HCT116 (cell line): ENCODE data around the gene CRACR2A. TPM values are rescaled to one million over a fixed set of nuclear protein-coding genes. Genes with fewer than 3 reads are reported as not detected.

ENCODE experiments used
- ATAC-seq: fragments of 200-7000 bp; cut with Tn5 transposase; 2 replicates; pipeline ENCODE4 v1.9.1; 2020; ENCODE audit warnings: mild to moderate bottlenecking, moderate library complexity
- BruUV-seq: library from RNA; stranded (reverse); fragments of 400-500 nt; replicated peaks from 2 replicates; lab custom pipeline; 2021; lab: Mats Ljungman, UMichigan
- CTCF ChIA-PET: fragments of 300-600 bp; sonication (Branson Sonifier 250); formaldehyde crosslinking; loops from one replicate; lab custom pipeline; 2021; ENCODE audit warnings: antibody characterized with exemption; lab: Charles Lee
- POLR2A ChIA-PET: fragments of 300-600, 350-600 bp; sonication (Branson Sonifier 250); formaldehyde crosslinking; loops from one replicate; lab custom pipeline; 2021; ENCODE audit warnings: antibody characterized with exemption; lab: Charles Lee
- RAD21 ChIA-PET, 2 experiments: fragments of 300-600 bp; sonication (Branson Sonifier 250); formaldehyde crosslinking; loops; one replicate each; lab custom pipeline; 2023; ENCODE audit warnings: low total read pairs in 2 of 2; ENCODE audit not compliant: uncharacterized antibody in 2 of 2, unreplicated experiment in 2 of 2, low non-redundant PET in 1 of 2; lab: Charles Lee
- DNase-seq: peaks from one replicate; pipeline ENCODE4 v3.0.0-alpha.2; 2010; ENCODE audit warnings: low read depth, low spot score
- H2AFZ ChIP-seq: fragments of 200-600 bp; shearing (Covaris generic), sonication (generic); 2 replicates; pipeline ENCODE4 v1.6.1; 2017; ENCODE audit warnings: low read depth, mixed run types, mixed read lengths, antibody characterized with exemption, low read length; ENCODE audit not compliant: poor library complexity, severe bottlenecking
- H3K27ac ChIP-seq: 2 replicates; pipeline ENCODE4 v1.5.1; 2012; ENCODE audit warnings: low read depth, low read length
- H3K27me3 ChIP-seq: fragments of 200-600 bp; sonication (generic); 2 replicates; pipeline ENCODE4 v1.6.1; 2016; ENCODE audit warnings: mixed run types, low read length, mixed read lengths; ENCODE audit not compliant: insufficient read depth
- H3K36me3 ChIP-seq, 2 experiments: fragments of 200-500 bp in 1 of 2; fragments of 200-600 bp in 1 of 2; sonication (Bioruptor generic) in 1 of 2; sonication (generic) in 1 of 2; 2 replicates each; pipeline versions ENCODE4 v1.5.1 to v1.6.1; 2014 to 2016; ENCODE audit warnings: low read length in 2 of 2, inconsistent platforms in 1 of 2, mixed read lengths in 1 of 2, mixed run types in 1 of 2; ENCODE audit not compliant: insufficient read depth in 2 of 2, control insufficient read depth in 1 of 2
- H3K4me1 ChIP-seq, 2 experiments: fragments of 200-600 bp in 1 of 2; sonication (generic) in 1 of 2; 2 replicates each; pipeline versions ENCODE4 v1.5.1 to v1.6.1; 2012 to 2017; ENCODE audit warnings: low read length in 2 of 2, inconsistent platforms in 1 of 2, mild to moderate bottlenecking in 1 of 2, mixed read lengths in 1 of 2, mixed run types in 1 of 2, moderate library complexity in 1 of 2; ENCODE audit not compliant: insufficient read depth in 2 of 2, control insufficient read depth in 1 of 2
- H3K4me2 ChIP-seq: fragments of 200-600 bp; sonication (generic); 2 replicates; pipeline ENCODE4 v1.6.1; 2017; ENCODE audit warnings: mixed run types, low read length, mixed read lengths
- H3K4me3 ChIP-seq, 2 experiments: fragments of 200-600 bp in 1 of 2; sonication (generic) in 1 of 2; replicated peaks in 1 of 2; 2 replicates each; pipeline ENCODE4 v1.5.1; 2011 to 2016; ENCODE audit warnings: low read length in 2 of 2, control low read depth in 1 of 2, low read depth in 1 of 2, mild to moderate bottlenecking in 1 of 2, mixed read lengths in 1 of 2, mixed run types in 1 of 2
- H3K79me2 ChIP-seq: fragments of 200-600 bp; sonication (generic); 2 replicates; pipeline ENCODE4 v1.6.1; 2017; ENCODE audit warnings: mild to moderate bottlenecking, mixed run types, low read length, moderate library complexity, mixed read lengths; ENCODE audit not compliant: insufficient read depth
- H3K9ac ChIP-seq: fragments of 200-600 bp; sonication (generic); 2 replicates; pipeline ENCODE4 v1.6.1; 2016; ENCODE audit warnings: low read length, mixed read lengths
- H3K9me2 ChIP-seq: fragments of 200-600 bp; sonication (generic), shearing (Covaris generic); 2 replicates; pipeline ENCODE4 v1.6.1; 2017; ENCODE audit warnings: mixed run types, mild to moderate bottlenecking, moderate library complexity; ENCODE audit not compliant: insufficient read depth
- H3K9me3 ChIP-seq, 2 experiments: fragments of 200-500 bp in 1 of 2; fragments of 200-600 bp in 1 of 2; sonication (Bioruptor generic) in 1 of 2; sonication (generic) in 1 of 2; 2 replicates each; pipeline ENCODE4 v1.6.1; 2014 to 2017; ENCODE audit warnings: low read length in 2 of 2, mixed read lengths in 2 of 2, inconsistent platforms in 1 of 2, low read depth in 1 of 2, mild to moderate bottlenecking in 1 of 2, mixed run types in 1 of 2, moderate library complexity in 1 of 2; ENCODE audit not compliant: control insufficient read depth in 1 of 2, insufficient read depth in 1 of 2
- H4K20me1 ChIP-seq: fragments of 200-600 bp; sonication (generic), shearing (Covaris generic); 2 replicates; pipeline ENCODE4 v1.6.1; 2017; ENCODE audit warnings: mixed run types, mild to moderate bottlenecking, moderate library complexity; ENCODE audit not compliant: insufficient read depth
- ATF3 ChIP-seq: IDR thresholded peaks from 2 replicates; pipeline ENCODE4 v1.6.1; 2012
- CBX3 ChIP-seq: IDR thresholded peaks from 2 replicates; pipeline ENCODE4 v1.6.1; 2012; ENCODE audit warnings: low read depth
- CEBPB ChIP-seq: IDR thresholded peaks from 2 replicates; pipeline ENCODE4 v1.6.1; 2012; ENCODE audit warnings: low read depth
- CTCF ChIP-seq, 3 experiments: fragments of 200-600 bp in 1 of 3; sonication (generic) in 1 of 3; IDR thresholded peaks in 2 of 3; conservative IDR thresholded peaks in 1 of 3; 2 replicates each; pipeline ENCODE4 v1.5.1; 2012 to 2017; ENCODE audit warnings: low read depth in 2 of 3, low read length in 2 of 3, antibody characterized with exemption in 1 of 3, borderline replicate concordance in 1 of 3, control low read depth in 1 of 3, mild to moderate bottlenecking in 1 of 3, mixed read lengths in 1 of 3, mixed run types in 1 of 3, moderate library complexity in 1 of 3; ENCODE audit not compliant: insufficient read depth in 1 of 3
- EGR1 ChIP-seq: IDR thresholded peaks from 2 replicates; pipeline ENCODE4 v1.6.1; 2012; ENCODE audit warnings: low read depth
- ELF1 ChIP-seq: IDR thresholded peaks from 2 replicates; pipeline ENCODE4 v1.6.1; 2012; ENCODE audit warnings: low read depth, borderline replicate concordance
- EZH2 ChIP-seq: fragments of 200-600 bp; sonication (generic); IDR thresholded peaks from 2 replicates; pipeline ENCODE4 v1.6.1; 2017; ENCODE audit warnings: antibody characterized with exemption, mixed run types
- FOSL1 ChIP-seq: IDR thresholded peaks from 2 replicates; pipeline ENCODE4 v1.6.1; 2012; ENCODE audit warnings: low read depth
- JUND ChIP-seq: IDR thresholded peaks from 2 replicates; pipeline ENCODE4 v1.6.1; 2012
- MAX ChIP-seq: IDR thresholded peaks from 2 replicates; pipeline ENCODE4 v1.6.1; 2012
- POLR2A ChIP-seq: IDR thresholded peaks from 2 replicates; pipeline ENCODE4 v1.7.0; 2011; ENCODE audit warnings: borderline replicate concordance; ENCODE audit not compliant: insufficient read depth, insufficient read length; ENCODE audit errors: extremely low read depth
- RAD21 ChIP-seq: IDR thresholded peaks from 2 replicates; pipeline ENCODE4 v1.6.1; 2012; ENCODE audit warnings: low read depth, mild to moderate bottlenecking
- SIN3A ChIP-seq: IDR thresholded peaks from 2 replicates; pipeline ENCODE4 v1.6.1; 2012; ENCODE audit warnings: low read depth
- SP1 ChIP-seq: IDR thresholded peaks from 2 replicates; pipeline ENCODE4 v1.6.1; 2012; ENCODE audit warnings: low read depth
- SRF ChIP-seq: IDR thresholded peaks from 2 replicates; pipeline ENCODE4 v1.6.1; 2012; ENCODE audit warnings: low read depth
- TCF7L2 ChIP-seq: IDR thresholded peaks from 2 replicates; pipeline ENCODE4 v1.7.0; 2011; ENCODE audit warnings: borderline replicate concordance, inconsistent platforms; ENCODE audit not compliant: insufficient read depth, insufficient read length; ENCODE audit errors: extremely low read depth
- YY1 ChIP-seq: IDR thresholded peaks from 2 replicates; pipeline ENCODE4 v1.6.1; 2011; ENCODE audit warnings: low read length, low read depth, moderate library complexity, mild to moderate bottlenecking; ENCODE audit not compliant: insufficient replicate concordance; ENCODE audit errors: extremely low read depth
- ZBTB33 ChIP-seq: IDR thresholded peaks from 2 replicates; pipeline ENCODE4 v1.6.1; 2011; ENCODE audit warnings: mild to moderate bottlenecking, low read length, moderate library complexity; ENCODE audit not compliant: insufficient replicate concordance; ENCODE audit errors: extremely low read depth
- ZNF274 ChIP-seq: fragments of 200-500 bp; sonication (Bioruptor generic); IDR thresholded peaks from 2 replicates; pipeline ENCODE4 v1.6.1; 2014; ENCODE audit warnings: mild to moderate bottlenecking, low read depth, low read length, inconsistent platforms
- intact Hi-C: fragments of 100-400 bp; cut with micrococcal nuclease; formaldehyde crosslinking; loops from 2 replicates; pipeline ENCODE4 v1.10.0; 2022
- total RNA-seq: library from RNA; stranded (reverse); gene quantifications from one replicate; pipeline ENCODE4 v1.2.1, GENCODE V29; 2021; ENCODE audit not compliant: unreplicated experiment

The CRACR2A gene
- total RNA-seq, 1 experiment from 2014 or later = 18.4 TPM

- no peak for DNase-seq
- no peaks in the 10 kb centered on the region for H3K9me2 ChIP-seq
- H3K4me1 ChIP-seq = no peaks in the 10 kb centered on the region
- no peaks in the 10 kb centered on the region for H3K36me3 ChIP-seq
- TF ChIP-seq SP1 (no peak), EZH2 (no peak), FOSL1 (no peak), CBX3 (no peak), CEBPB (no peak), CTCF (IDR thresholded peaks at IDR 0.05 in 2 of 3, conservative IDR thresholded peaks at IDR 0.05 in 1 of 3; ENCODE audit: borderline replicate concordance in 1 of 3, insufficient read depth in 1 of 3, low read depth in 2 of 3, low read length in 2 of 3) (no peak), RAD21 (no peak), SRF (no peak), ATF3 (no peak), YY1 (no peak), SIN3A (no peak), TCF7L2 (no peak), MAX (no peak), ZNF274 (no peak), ZBTB33 (no peak), POLR2A (no peak), JUND (no peak), ELF1 (no peak), EGR1 (no peak)
- ATAC-seq = no peak
- H2AFZ ChIP-seq = no peak overlapping the region
- H3K79me2 ChIP-seq = no peaks in the 10 kb centered on the region
- no peak overlapping the region for H3K27ac ChIP-seq
- no peaks in the 10 kb centered on the region for H4K20me1 ChIP-seq
- CTCF ChIA-PET = no interaction called here
- H3K4me3 ChIP-seq = no peak overlapping the region
- no TSS peak for BruUV-seq
- intact Hi-C loops = no loop called here
- H3K4me2 ChIP-seq = no peak overlapping the region
- RAD21 ChIA-PET = no interaction called here
- POLR2A ChIA-PET = no interaction called here
- no peaks in the 10 kb centered on the region for H3K27me3 ChIP-seq
- no peaks in the 10 kb centered on the region for H3K9me3 ChIP-seq
- no peak overlapping the region for H3K9ac ChIP-seq
These were observed 139.1 kb downstream of the CRACR2A start for GRCh38 chr12:3613641-3614395.
